Calu3 (cell line): ENCODE data around the gene LCLAT1. TPM values are rescaled to one million over a fixed set of nuclear protein-coding genes. Genes with fewer than 3 reads are reported as not detected.

ENCODE experiments used
- BruUV-seq: library from RNA; stranded (reverse); fragments of 400-500 nt; replicated peaks from 2 replicates; lab custom pipeline; 2021; lab: Mats Ljungman, UMichigan
- CTCF ChIA-PET: fragments of 300-600 bp; sonication (Branson Sonifier 250); formaldehyde crosslinking; loops from one replicate; lab custom pipeline; 2022; ENCODE audit warnings: antibody characterized with exemption; lab: Charles Lee
- DNase-seq: peaks from one replicate; pipeline ENCODE4 v3.0.0; 2022
- H3K27ac Mint-ChIP-seq: one replicate; pipeline ENCODE4 v1.8.0; 2022; ENCODE audit warnings: mixed read lengths; ENCODE audit not compliant: unreplicated experiment
- H3K27me3 Mint-ChIP-seq: one replicate; pipeline ENCODE4 v1.8.0; 2022; ENCODE audit warnings: mixed read lengths; ENCODE audit not compliant: unreplicated experiment
- H3K36me3 Mint-ChIP-seq: one replicate; pipeline ENCODE4 v1.8.0; 2022; ENCODE audit warnings: mild to moderate bottlenecking, moderate library complexity, mixed read lengths; ENCODE audit not compliant: insufficient read depth, unreplicated experiment
- H3K4me1 Mint-ChIP-seq: one replicate; pipeline ENCODE4 v1.8.0; 2022; ENCODE audit warnings: mild to moderate bottlenecking, low read depth, mixed read lengths; ENCODE audit not compliant: unreplicated experiment
- H3K4me3 Mint-ChIP-seq: one replicate; pipeline ENCODE4 v1.8.0; 2022; ENCODE audit warnings: mild to moderate bottlenecking, low read depth, moderate library complexity, mixed read lengths; ENCODE audit not compliant: unreplicated experiment
- H3K9me3 Mint-ChIP-seq: one replicate; pipeline ENCODE4 v1.8.0; 2022; ENCODE audit warnings: low read depth, mixed read lengths; ENCODE audit not compliant: unreplicated experiment
- CTCF ChIP-seq: fragments of 200-600 bp; IDR thresholded peaks from one replicate; pipeline ENCODE4 v1.8.0; 2022; ENCODE audit warnings: antibody characterized with exemption; ENCODE audit not compliant: unreplicated experiment
- intact Hi-C: fragments of 100-400 bp; cut with micrococcal nuclease; formaldehyde crosslinking; loops from one replicate; pipeline ENCODE4 v1.10.0; 2022; ENCODE audit not compliant: unreplicated experiment
- total RNA-seq: library from RNA; stranded (reverse); gene quantifications from 2 replicates; pipeline ENCODE4 v1.2.3, GENCODE V29; 2022

Gene LCLAT1
- total RNA-seq, 1 experiment from 2014 or later: 47.6 TPM

DNA sequence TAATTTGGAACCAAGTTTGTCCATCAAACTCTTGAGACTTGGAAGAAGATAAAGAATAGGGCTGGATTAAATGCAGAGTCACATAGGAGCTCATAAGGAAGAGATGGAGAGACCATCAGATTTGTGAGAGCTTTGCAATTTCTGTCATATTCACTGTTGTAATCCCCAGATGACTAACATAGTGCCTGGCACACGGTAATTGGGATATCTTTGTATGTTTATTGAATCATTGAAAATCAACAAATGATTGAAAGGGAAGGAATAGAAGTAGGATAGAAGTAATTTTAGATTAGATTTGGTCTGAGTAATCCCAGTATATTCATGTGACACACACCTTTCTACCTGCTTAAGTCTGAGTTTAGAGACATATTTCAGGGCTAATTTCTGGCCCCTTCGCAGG, 75.4 kb downstream of the LCLAT1 start:
- intact Hi-C loops: no loop called here
- BruUV-seq: no TSS peak
- Mint-ChIP-seq H3K4me3 (no peak overlapping the region), H3K27me3 (no peaks in the 10 kb centered on the region), H3K9me3 (peaks cover 7% of the 10 kb centered on the region), H3K27ac (no peak overlapping the region), H3K36me3 (no peaks in the 10 kb centered on the region), H3K4me1 (no peaks in the 10 kb centered on the region)
- no peak for TF ChIP-seq CTCF
- DNase-seq: no peak
- CTCF ChIA-PET: interaction anchor here (0.7 kb wide), 2 partner anchors 136 to 279 kb away, joined by 4 to 7 read pairs; no protein-coding TSS in a partner anchor

DNA sequence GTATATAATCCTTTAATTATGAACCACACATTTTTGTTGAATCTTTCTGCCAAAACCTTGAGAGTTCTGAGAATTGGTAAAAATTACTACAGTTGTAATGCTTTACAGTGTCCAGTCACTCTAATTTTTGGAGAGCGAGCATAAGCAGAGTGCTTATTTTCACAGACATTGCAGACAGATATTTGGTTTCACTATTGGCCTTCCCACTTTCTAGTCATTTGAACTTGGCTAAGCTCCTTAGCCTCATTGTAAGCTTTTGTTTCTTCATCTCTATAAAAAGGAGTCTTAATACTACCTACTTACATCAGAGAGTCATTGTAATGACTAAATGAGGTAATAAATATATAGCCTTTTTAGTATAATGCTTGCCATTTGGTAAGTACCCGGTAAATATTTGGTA, 80.4 kb downstream of the LCLAT1 start:
- H3K4me3 Mint-ChIP-seq: no peak overlapping the region
- H3K9me3 Mint-ChIP-seq: peaks cover 3% of the 10 kb centered on the region
- H3K27me3 Mint-ChIP-seq: no peaks in the 10 kb centered on the region
- no peak for DNase-seq
- no peaks in the 10 kb centered on the region for H3K4me1 Mint-ChIP-seq
- intact Hi-C loops: no loop called here
- CTCF ChIA-PET: no interaction called here
- BruUV-seq: no TSS peak
- H3K27ac Mint-ChIP-seq: no peak overlapping the region
- TF ChIP-seq CTCF: no peak
- no peaks in the 10 kb centered on the region for H3K36me3 Mint-ChIP-seq

DNA sequence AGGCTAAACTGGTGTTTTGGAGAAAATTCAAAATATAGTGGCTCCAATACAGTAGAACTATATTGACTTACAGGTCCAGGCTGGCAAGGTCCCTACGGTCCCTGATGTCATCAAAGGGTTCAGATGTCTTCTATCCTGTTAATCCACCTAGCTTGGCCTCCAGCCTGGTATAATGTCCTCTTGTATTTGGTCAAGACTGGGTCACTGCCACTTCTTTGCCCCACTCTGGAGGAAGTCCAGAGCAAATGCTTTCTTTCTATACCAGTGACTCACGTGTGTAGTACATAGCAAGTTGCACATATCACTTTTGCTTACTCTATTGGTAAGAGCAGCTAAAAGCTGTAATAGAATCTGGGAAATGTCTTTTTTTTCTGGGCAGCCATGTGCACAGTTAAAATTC, 80.8 kb downstream of the LCLAT1 start:
- Mint-ChIP-seq H3K4me3 (no peak overlapping the region), H3K9me3 (peaks cover 3% of the 10 kb centered on the region), H3K4me1 (no peaks in the 10 kb centered on the region), H3K36me3 (no peaks in the 10 kb centered on the region), H3K27ac (no peak overlapping the region), H3K27me3 (no peaks in the 10 kb centered on the region)
- CTCF ChIA-PET: no interaction called here
- TF ChIP-seq CTCF: no peak
- no TSS peak for BruUV-seq
- no peak for DNase-seq
- intact Hi-C loops: no loop called here

- TF ChIP-seq CTCF: no peak
- no TSS peak for BruUV-seq
- Mint-ChIP-seq H3K27me3 (no peaks in the 10 kb centered on the region), H3K36me3 (no peaks in the 10 kb centered on the region), H3K9me3 (peaks cover 3% of the 10 kb centered on the region), H3K27ac (no peak overlapping the region), H3K4me1 (no peaks in the 10 kb centered on the region), H3K4me3 (no peak overlapping the region)
- intact Hi-C loops: no loop called here
- CTCF ChIA-PET: interaction anchor here (0.5 kb wide), 1 partner anchor 1683 kb away, joined by 3 read pairs; no protein-coding TSS in a partner anchor
- no peak for DNase-seq
These were observed 83.3 kb downstream of the LCLAT1 start for GRCh38 chr2:30530346-30530745.
